Stomach smooth muscle (tissue), 2 donors: Measurements from ENCODE around the gene PDE4D.
"Not testable (repeated sequence)": the region's sequence is repeated elsewhere in the genome, so short reads cannot be mapped to it uniquely, and the experiment has no call there.

ENCODE experiments used
- H3K27ac ChIP-seq: one replicate; pipeline ENCODE4 v1.7.0; 2013; ENCODE audit warnings: mild to moderate bottlenecking, low read length, inconsistent platforms
- H3K27me3 ChIP-seq, 2 donors: one replicate each; pipeline ENCODE4 v1.7.0; 2013; ENCODE audit warnings: low read length in 2 of 2; ENCODE audit not compliant: insufficient read depth in 2 of 2, control insufficient read depth in 1 of 2
- H3K36me3 ChIP-seq, 2 donors: one replicate each; pipeline ENCODE4 v1.7.0; 2013; ENCODE audit warnings: low read length in 2 of 2; ENCODE audit not compliant: control insufficient read depth in 2 of 2, insufficient read depth in 2 of 2
- H3K4me1 ChIP-seq: one replicate; pipeline ENCODE4 v1.7.0; 2013; ENCODE audit warnings: low read length; ENCODE audit not compliant: control insufficient read depth, insufficient read depth
- H3K4me3 ChIP-seq, 2 donors: one replicate each; pipeline ENCODE4 v1.7.0; 2013; ENCODE audit warnings: low read length in 2 of 2
- H3K9ac ChIP-seq, 2 donors: one replicate each; pipeline ENCODE4 v1.7.0; 2013; ENCODE audit warnings: low read length in 2 of 2, mild to moderate bottlenecking in 1 of 2
- H3K9me3 ChIP-seq, 2 donors: one replicate each; pipeline ENCODE4 v1.7.0; 2013; ENCODE audit warnings: low read length in 2 of 2; ENCODE audit not compliant: control insufficient read depth in 2 of 2
- donor health status: healthy.
- donor health status: Pancreatic carcinoma.

The PDE4D gene

DNA sequence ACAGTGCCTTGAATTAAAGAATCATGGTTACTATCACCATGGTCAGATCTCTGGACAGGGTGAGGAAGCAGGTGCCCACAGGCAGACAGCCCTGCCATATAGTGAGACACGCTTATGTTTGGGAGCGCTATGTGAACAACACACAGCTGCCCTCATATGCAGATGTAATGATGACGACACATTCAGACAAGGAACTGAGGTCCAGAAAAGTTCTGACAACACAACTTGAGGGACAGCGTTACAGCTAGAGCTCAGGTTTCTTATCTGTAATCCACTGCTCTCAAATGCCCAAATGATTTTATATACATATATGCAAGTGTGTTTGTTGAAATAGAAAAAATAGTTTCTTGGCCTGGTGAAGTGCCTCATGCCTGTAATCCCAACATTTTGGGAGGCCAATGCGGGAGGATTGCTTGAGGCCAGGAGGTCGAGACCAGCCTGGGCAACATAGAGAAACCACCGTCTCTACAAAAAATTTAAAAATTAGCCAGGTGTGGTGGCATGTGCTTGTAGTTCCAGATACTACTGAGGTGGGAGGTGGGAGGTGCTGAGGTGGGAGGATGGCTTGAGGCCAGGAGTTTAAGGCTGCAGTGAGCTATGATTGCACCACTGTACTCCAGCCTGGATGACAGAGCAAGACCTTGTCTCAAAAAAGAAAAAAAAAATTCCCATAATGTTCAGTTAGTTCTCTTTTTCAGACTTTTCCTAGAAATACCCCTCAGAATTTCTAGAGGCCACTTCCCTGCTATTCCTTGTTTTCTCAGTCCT lies 887.4 kb downstream of the PDE4D start:
- Histone ChIP-seq H3K27ac (no peak overlapping the region), H3K9ac (no peak overlapping the region), H3K9me3 (no peaks in the 10 kb centered on the region), H3K4me1 (peaks cover 7% of the 10 kb centered on the region), H3K4me3 (no peak overlapping the region), H3K27me3 (no peaks in the 10 kb centered on the region), H3K36me3 (no peaks in the 10 kb centered on the region)

DNA sequence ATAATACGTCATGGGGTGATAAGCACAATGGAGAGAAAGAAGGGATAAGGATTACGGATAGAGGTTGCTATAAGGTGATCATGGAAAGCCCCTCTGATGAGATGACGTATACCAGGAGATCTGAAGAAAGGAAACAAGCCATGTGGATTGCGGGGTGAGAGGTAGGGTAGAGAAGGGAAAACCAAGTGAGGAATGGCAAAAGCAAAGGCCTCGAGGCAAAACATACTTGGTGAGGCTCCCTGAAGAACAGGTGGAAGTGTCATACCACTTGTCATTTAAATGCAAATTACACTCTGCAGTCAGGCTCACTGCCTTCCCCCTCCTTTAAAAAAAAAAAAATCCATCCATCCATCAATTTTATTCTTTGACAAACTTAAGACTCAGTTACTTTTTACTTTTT lies 889.9 kb downstream of the PDE4D start:
- H3K4me1 ChIP-seq = peaks cover 7% of the 10 kb centered on the region
- H3K36me3 ChIP-seq = no peaks in the 10 kb centered on the region
- H3K4me3 ChIP-seq = no peak overlapping the region
- H3K9me3 ChIP-seq = no peaks in the 10 kb centered on the region
- no peaks in the 10 kb centered on the region for H3K27me3 ChIP-seq
- H3K27ac ChIP-seq = no peak overlapping the region
- H3K9ac ChIP-seq = no peak overlapping the region

DNA sequence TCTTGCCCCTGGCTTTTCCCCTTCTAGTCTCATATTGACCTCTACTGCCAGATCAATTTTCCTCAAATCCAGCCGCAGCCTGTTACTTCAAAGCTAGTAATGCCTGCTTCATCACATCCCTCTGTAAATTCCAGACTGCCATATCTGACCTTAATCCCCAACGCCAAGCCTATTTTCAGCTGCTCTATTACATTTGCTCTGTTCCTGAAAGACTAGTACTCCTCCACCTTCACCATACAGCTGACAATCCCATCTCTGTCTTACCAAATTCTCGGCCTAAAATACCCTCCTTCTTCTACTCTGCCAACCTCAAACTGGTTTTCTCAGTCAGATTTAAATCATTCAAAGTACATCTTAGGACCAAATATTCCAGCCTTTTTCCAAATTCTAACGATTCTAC lies 890.4 kb downstream of the PDE4D start:
- Histone ChIP-seq H3K9ac (no peak overlapping the region), H3K9me3 (no peaks in the 10 kb centered on the region), H3K4me3 (no peak overlapping the region), H3K36me3 (no peaks in the 10 kb centered on the region), H3K27ac (no peak overlapping the region), H3K4me1 (peaks cover 7% of the 10 kb centered on the region), H3K27me3 (no peaks in the 10 kb centered on the region)

DNA sequence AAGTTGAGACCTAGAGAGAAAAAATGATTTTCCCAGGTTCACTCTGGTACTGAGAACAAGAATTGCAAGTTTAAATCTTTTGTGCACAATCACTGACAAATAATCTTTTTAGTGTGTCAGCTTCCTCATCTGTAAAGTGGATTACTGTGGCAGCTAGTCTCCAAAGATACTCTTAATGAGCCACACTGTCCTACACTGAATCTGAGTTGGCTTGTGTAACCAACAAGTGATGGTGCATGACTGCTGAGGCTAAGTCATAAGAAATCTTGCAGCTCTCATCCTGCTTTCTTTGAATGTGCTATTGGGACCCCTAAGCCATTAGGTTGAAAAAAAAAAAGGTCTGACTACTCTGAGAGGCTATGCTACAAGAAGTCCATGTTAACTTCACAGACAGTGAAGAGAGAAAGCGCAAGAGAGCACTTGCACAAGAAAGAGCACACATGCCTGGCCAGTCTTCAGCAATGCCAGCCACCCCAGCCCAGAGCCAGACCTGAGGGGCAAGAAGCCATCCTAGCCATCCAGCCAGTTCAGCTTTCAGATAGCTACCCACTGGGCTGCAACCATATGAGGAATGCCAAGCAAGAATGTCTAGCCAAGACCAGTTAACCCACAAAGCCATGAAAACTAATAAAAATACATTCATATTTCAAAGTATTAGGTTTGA lies 891.2 kb downstream of the PDE4D start:
- H3K36me3 ChIP-seq = no peaks in the 10 kb centered on the region
- H3K4me1 ChIP-seq = peaks cover 7% of the 10 kb centered on the region
- no peaks in the 10 kb centered on the region for H3K9me3 ChIP-seq
- no peak overlapping the region for H3K9ac ChIP-seq
- no peak overlapping the region for H3K27ac ChIP-seq
- no peak overlapping the region for H3K4me3 ChIP-seq
- no peaks in the 10 kb centered on the region for H3K27me3 ChIP-seq

DNA sequence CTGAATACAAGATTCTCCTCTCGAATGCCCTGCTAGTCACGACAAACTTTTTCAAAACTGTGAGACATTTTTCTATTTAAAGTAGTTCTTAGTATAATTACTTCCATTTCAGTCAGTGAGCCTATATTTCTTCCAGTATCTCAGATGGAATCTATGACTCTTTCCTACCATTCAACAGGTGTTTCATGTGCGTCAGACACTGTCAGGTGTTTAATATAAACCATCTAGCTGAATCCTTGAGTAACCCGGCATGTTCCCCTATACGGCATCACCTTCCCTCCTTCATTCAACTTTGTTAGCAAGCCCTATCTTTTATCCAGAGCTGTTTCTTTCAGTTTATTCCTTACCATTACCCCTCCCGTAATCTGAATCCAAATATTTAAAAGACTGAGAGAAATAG lies 891.8 kb downstream of the PDE4D start:
- no peaks in the 10 kb centered on the region for H3K36me3 ChIP-seq
- H3K27me3 ChIP-seq = no peaks in the 10 kb centered on the region
- no peaks in the 10 kb centered on the region for H3K9me3 ChIP-seq
- H3K4me1 ChIP-seq = peaks cover 7% of the 10 kb centered on the region
- H3K4me3 ChIP-seq = no peak overlapping the region
- H3K27ac ChIP-seq = no peak overlapping the region
- no peak overlapping the region for H3K9ac ChIP-seq

DNA sequence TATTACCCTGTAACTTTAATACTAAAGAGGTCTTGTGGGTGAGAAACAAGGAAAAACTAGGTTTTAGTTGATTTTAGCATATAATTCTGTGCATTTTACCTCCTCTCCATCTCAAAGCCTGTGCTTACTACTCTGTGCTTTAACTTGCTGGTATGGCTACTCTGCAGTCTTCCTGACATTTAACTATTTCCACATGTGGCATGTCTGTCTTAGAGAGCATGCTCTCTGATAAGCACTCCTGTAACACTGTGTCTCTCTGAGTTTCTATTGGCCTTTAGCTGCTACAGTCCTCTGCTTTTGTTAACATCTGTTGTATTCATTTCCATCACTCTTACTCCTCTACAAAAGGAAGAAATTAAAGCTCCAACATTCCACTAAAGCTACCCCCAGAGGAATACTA lies 892.4 kb downstream of the PDE4D start:
- no peak overlapping the region for H3K27ac ChIP-seq

DNA sequence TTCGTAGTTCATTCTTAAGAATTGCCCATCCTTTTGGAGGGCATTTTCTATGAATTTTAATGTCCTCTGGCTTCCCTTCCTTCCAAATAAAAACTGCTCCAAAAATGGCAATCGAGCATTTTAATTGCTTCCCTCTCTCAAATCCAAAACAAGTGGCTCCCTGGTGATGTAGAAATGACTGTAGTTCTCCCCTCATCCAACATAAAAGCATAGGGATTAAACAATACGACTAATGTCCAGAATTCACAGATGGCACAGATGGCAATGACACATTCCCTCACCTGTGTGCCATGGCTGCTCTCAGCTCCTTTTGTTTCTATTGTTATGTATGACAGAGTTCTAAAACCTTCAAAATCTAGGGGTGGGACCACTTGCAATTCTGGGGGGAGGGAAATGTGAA lies 893.3 kb downstream of the PDE4D start:
- no peak overlapping the region for H3K4me3 ChIP-seq
- no peak overlapping the region for H3K9ac ChIP-seq

More for the DNA sequence above, 892.4 kb downstream of the PDE4D start:
- Histone ChIP-seq H3K36me3 (no peaks in the 10 kb centered on the region), H3K4me1 (peaks cover 7% of the 10 kb centered on the region), H3K9me3 (no peaks in the 10 kb centered on the region), H3K27me3 (no peaks in the 10 kb centered on the region), H3K4me3 (no peak overlapping the region), H3K9ac (no peak overlapping the region)

DNA sequence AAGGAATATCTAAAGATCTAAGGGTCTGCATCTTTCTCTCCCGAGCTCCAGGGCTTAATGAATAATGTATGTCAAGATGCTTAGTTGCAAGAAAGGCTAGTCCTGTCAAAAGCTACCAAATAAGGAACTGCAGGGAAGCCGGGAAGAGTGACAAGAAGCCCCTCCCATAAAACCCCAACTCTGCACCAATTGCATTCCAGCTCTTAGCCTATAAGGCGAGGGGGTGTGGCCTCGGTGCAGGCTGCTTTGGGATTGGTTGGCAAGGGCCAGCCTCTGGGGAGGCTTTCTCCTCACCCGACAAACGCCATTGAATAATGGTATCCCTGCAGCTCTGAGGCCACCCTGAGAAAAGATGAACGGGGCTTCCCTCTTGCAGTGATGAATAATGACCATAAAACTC lies 893.7 kb downstream of the PDE4D start:
- no peaks in the 10 kb centered on the region for H3K27me3 ChIP-seq
- no peak overlapping the region for H3K27ac ChIP-seq
- no peaks in the 10 kb centered on the region for H3K9me3 ChIP-seq
- H3K4me3 ChIP-seq = no peak overlapping the region
- H3K9ac ChIP-seq = no peak overlapping the region
- H3K36me3 ChIP-seq = no peaks in the 10 kb centered on the region
- H3K4me1 ChIP-seq = peaks cover 7% of the 10 kb centered on the region

More for the DNA sequence above, 893.3 kb downstream of the PDE4D start:
- H3K27ac ChIP-seq = no peak overlapping the region
- no peaks in the 10 kb centered on the region for H3K9me3 ChIP-seq
- H3K27me3 ChIP-seq = no peaks in the 10 kb centered on the region
- H3K36me3 ChIP-seq = no peaks in the 10 kb centered on the region
- peaks cover 7% of the 10 kb centered on the region for H3K4me1 ChIP-seq

DNA sequence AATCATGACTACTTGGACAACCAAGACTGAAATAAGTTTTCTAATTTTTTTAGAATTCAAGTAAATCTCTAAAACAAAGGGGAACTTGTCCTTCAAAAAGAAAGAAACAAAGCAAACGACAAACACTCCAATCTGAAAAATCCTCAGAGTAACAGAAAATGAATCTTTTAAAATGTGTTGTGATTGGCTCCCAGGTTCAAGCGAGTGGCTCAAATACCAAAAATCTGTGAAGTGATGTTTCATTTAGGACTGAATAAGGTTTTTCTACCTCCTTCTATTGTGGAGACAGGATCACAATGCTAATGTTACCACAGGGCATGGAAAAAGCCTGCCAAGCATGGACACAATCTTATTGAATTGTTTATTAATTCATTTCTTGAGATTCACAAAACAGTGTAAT lies 895.0 kb downstream of the PDE4D start:
- H3K4me3 ChIP-seq = no peak overlapping the region
- no peak overlapping the region for H3K27ac ChIP-seq
- peaks cover 7% of the 10 kb centered on the region for H3K4me1 ChIP-seq
- no peaks in the 10 kb centered on the region for H3K9me3 ChIP-seq
- H3K36me3 ChIP-seq = no peaks in the 10 kb centered on the region
- H3K9ac ChIP-seq = no peak overlapping the region
- no peaks in the 10 kb centered on the region for H3K27me3 ChIP-seq

DNA sequence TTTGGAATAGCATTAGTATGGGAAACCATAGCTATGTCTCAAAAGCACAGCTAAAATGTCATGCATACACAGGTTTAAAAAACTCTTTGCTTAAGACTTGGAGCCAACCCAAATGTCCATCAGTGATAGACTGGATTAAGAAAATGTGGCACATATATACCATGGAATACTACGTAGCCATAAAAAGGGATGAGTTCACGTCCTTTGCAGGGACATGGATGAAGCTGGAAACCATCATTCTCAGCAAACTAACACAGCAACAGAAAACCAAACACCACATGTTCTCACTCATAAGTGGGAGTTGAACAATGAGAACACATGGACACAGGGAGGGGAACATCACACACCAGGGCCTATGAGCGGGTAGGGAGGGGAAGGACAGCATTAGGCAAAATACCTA lies 897.7 kb downstream of the PDE4D start:
- not testable (repeated sequence) for H3K4me3 ChIP-seq, H3K9me3 ChIP-seq, H3K27me3 ChIP-seq, H3K4me1 ChIP-seq, H3K36me3 ChIP-seq, H3K27ac ChIP-seq, H3K9ac ChIP-seq

DNA sequence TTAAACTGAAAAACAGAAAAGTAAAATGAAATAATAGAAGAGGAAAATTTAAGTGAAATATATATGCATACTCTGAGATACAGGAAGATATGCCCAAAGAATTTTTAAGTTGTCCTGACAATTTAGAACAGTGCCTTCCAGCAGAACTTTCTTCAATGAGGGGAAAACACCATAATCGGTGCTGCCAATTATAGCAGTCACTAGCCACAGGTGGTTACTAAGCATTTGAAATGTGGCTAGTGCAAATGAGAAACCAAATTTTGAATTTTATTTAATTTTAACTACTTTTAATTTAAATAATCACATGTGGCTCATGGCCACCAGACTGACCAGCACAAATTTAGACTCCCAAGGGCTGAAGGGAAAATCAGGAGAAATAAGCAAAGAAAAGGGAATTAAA lies 900.1 kb downstream of the PDE4D start:
- H3K36me3 ChIP-seq = peaks cover 3 to 5% of the 10 kb centered on the region in 2 donors
- H3K27me3 ChIP-seq = no peaks in the 10 kb centered on the region
- no peak overlapping the region for H3K27ac ChIP-seq
- no peaks in the 10 kb centered on the region for H3K9me3 ChIP-seq
- no peak overlapping the region for H3K4me3 ChIP-seq
- no peak overlapping the region for H3K9ac ChIP-seq
- no peaks in the 10 kb centered on the region for H3K4me1 ChIP-seq
